ENCODE measurements around the gene BRSK1.

Gene BRSK1

DNA sequence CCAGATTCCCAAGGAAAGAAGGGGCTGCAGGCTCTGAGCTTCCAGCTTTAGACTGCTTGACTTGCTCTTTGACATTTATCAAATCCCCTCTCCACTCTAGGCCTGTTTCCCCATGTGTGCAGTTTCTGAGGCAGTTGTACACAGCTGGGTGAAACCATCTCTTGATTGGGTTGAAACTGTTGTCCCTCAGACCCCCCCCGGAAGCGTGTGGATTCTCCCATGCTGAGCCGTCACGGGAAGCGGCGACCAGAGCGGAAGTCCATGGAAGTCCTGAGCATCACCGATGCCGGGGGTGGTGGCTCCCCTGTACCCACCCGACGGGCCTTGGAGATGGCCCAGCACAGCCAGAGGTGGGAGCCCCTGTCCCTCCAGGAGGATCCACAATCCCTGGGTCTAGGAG is 19.7 kb downstream of the BRSK1 start:
- in situ Hi-C loops (cut with MboI; ENCODE audit: low sequenced_read_pairs) = no loop called here

- in situ Hi-C loops (cut with MboI; ENCODE audit: low sequenced_read_pairs) = no loop called here
These were observed 20.6 kb downstream of the BRSK1 start for GRCh38 chr19:55304279-55304978.

- in situ Hi-C loops (cut with MboI; ENCODE audit: low sequenced_read_pairs) = no loop called here
These were observed 21.2 kb downstream of the BRSK1 start for GRCh38 chr19:55304980-55305379.

- in situ Hi-C loops (cut with MboI; ENCODE audit: low sequenced_read_pairs) = no loop called here
These were observed 21.7 kb downstream of the BRSK1 start for GRCh38 chr19:55305491-55305890.

- in situ Hi-C loops (cut with MboI; ENCODE audit: low sequenced_read_pairs) = no loop called here
These were observed 22.3 kb downstream of the BRSK1 start for GRCh38 chr19:55305983-55306562.

- in situ Hi-C loops (cut with MboI; ENCODE audit: low sequenced_read_pairs) = no loop called here
These were observed 22.9 kb downstream of the BRSK1 start for GRCh38 chr19:55306712-55307111.

- in situ Hi-C loops (cut with MboI; ENCODE audit: low sequenced_read_pairs) = no loop called here
These were observed 24.5 kb downstream of the BRSK1 start for GRCh38 chr19:55308281-55308680.

DNA sequence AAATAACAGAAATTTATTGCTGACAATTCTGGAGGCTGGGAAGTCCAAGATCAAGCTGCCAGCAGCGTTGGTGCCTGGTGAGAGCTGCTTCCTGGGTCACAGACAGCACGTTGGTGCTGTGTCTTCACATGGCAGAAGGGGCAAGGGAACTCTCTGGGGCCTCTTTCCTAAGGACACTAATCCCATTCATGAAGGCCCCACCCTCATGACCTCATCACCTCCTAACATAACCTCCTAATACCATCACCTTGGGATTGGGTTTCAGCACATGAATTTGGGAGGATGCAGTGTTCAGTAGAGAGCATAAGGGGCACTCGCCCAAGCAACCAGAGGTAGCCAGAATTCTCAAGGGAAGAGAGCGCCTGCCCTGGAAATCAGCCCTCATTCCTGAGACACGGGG is 25.7 kb downstream of the BRSK1 start:
- in situ Hi-C loops (cut with MboI; ENCODE audit: low sequenced_read_pairs) = no loop called here

GRCh38 chr19:55310498-55310897 is 26.7 kb downstream of the BRSK1 start:
- in situ Hi-C loops (cut with MboI; ENCODE audit: low sequenced_read_pairs) = no loop called here

- in situ Hi-C loops (cut with MboI; ENCODE audit: low sequenced_read_pairs) = no loop called here
These were observed 27.6 kb downstream of the BRSK1 start for GRCh38 chr19:55311397-55311796.

DNA sequence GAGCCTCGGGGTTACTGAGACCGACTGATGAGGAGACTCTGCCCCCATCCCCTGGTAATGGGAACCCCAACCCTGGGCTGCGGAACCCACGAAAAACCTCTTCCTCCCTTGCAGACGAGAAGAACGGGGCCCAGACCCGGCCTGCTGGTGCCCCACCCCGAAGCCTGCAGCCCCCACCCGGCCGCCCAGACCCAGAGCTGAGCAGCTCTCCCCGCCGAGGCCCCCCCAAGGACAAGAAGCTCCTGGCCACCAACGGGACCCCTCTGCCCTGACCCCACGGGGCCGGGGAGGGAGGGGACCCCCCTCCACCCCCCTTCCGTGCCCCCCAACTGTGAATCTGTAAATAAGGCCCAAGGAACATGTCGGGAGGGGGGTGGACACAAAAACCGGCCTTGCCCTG is 28.0 kb downstream of the BRSK1 start:
- in situ Hi-C loops (cut with MboI; ENCODE audit: low sequenced_read_pairs) = no loop called here

GRCh38 chr19:55312621-55313512 is 29.1 kb downstream of the BRSK1 start:
- in situ Hi-C loops (cut with MboI; ENCODE audit: low sequenced_read_pairs) = no loop called here

- in situ Hi-C loops (cut with MboI; ENCODE audit: low sequenced_read_pairs) = no loop called here
These were observed 30.6 kb downstream of the BRSK1 start for GRCh38 chr19:55314396-55314795.

- in situ Hi-C loops (cut with MboI; ENCODE audit: low sequenced_read_pairs) = no loop called here
These were observed 32.2 kb downstream of the BRSK1 start for GRCh38 chr19:55315956-55316525.

- in situ Hi-C loops (cut with MboI; ENCODE audit: low sequenced_read_pairs) = no loop called here
These were observed 32.8 kb downstream of the BRSK1 start for GRCh38 chr19:55316646-55317045.

DNA sequence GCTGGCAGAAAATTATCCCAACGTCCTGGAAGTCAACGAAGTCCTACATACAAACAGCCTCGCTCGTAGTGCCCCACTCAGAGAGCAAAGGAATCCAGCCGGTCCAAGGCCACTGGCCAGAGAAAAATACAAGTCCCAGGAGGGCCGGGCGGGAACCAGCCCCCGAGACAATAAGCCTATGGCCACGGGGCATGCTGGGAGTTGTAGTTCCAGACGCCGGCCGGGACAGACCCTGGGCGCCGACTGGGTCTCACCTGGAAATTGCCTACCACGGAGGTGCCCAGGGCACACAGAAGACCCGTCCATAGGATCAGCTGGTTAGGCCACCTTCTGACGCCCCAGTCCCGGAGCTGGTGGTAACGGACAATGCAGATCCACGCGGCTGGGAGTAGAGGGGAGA is 36.0 kb downstream of the BRSK1 start:
- in situ Hi-C loops (cut with MboI; ENCODE audit: low sequenced_read_pairs) = no loop called here

- in situ Hi-C loops (cut with MboI; ENCODE audit: low sequenced_read_pairs) = no loop called here
These were observed 37.1 kb downstream of the BRSK1 start for GRCh38 chr19:55320844-55321419.

DNA sequence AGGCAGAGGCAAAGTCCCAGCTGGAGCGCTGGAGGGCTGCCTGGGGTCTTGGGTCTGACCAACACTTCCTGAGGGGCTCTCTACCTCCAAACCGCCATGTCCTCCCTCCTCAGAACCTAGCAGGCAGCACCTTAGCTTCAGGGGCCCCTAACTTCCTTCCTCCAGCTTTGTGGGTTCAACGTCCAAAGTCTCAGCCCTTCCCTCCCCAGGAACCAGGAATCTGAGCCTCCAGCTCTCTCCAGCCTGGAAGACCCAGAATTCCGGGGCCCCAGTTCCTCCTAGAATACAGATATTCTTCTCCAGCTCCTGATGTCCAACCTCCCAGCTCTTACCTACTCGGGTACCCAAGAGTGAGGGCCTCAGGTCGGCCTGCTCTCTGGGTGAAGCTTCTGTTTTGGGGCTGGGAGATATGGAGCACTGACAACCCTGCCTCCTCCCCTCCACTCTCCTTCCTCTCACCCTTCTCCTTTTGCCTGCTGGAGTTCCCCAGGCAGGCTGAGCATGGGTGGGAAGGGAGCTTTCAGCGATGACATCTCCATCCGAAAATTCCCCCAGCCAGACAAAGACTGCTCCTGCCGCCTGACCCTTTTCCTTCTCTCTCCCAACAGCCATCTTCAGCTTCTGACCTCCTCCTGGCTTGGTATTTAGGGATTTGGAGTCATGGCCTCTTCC is 37.8 kb downstream of the BRSK1 start:
- in situ Hi-C loops (cut with MboI; ENCODE audit: low sequenced_read_pairs) = no loop called here

GRCh38 chr19:55322204-55322885 is 38.5 kb downstream of the BRSK1 start:
- in situ Hi-C loops (cut with MboI; ENCODE audit: low sequenced_read_pairs) = no loop called here

- in situ Hi-C loops (cut with MboI; ENCODE audit: low sequenced_read_pairs) = no loop called here
These were observed 40.9 kb downstream of the BRSK1 start for GRCh38 chr19:55324662-55325061.

Measured in HL-60/S4 treated with retinoic acid at 250 ng/mL for 4 days and 3 days (cell line).